ENCODE results near the gene INSIG1. TPM values are rescaled to one million over a fixed set of nuclear protein-coding genes. Genes with fewer than 3 reads are reported as not detected.

Gene INSIG1
- polyA plus RNA-seq, 1 of the 3 experiments (the other 2 are of a cell fraction), result 6.4 TPM

- CTCF ChIA-PET, result interaction anchor here (1.4 kb wide), 1 partner anchor 150 kb away, joined by 5 read pairs; no protein-coding TSS in a partner anchor
- POLR2A ChIA-PET, result no interaction called here
- Histone ChIP-seq H3K27ac (ENCODE audit: low read depth in 2 of 2, low read length in 1 of 2) (no peak overlapping the region), H3K27me3 (ENCODE audit: insufficient read depth) (peaks cover 29% of the 10 kb centered on the region), H3F3A (replicated peaks; ENCODE audit: insufficient read depth) (no peaks in the 10 kb centered on the region), H3K9ac (no peak overlapping the region), H3K9me3 (no peaks in the 10 kb centered on the region), H3K36me3 (replicated peaks in 1 of 2; ENCODE audit: control insufficient read depth in 1 of 2, insufficient read depth in 2 of 2, low read length in 1 of 2) (no peaks in the 10 kb centered on the region), H3K9me2 (no peaks in the 10 kb centered on the region), H3K4me3 (ENCODE audit: low read depth in 2 of 2, low read length in 1 of 2) (no peak overlapping the region), H2AFZ (ENCODE audit: low read depth) (no peak overlapping the region), H3K4me2 (no peak overlapping the region), H3K79me2 (ENCODE audit: insufficient read depth) (no peaks in the 10 kb centered on the region), H4K20me1 (ENCODE audit: insufficient read depth) (no peaks in the 10 kb centered on the region), H3K4me1 (ENCODE audit: control insufficient read depth in 1 of 2, insufficient read depth in 2 of 2, low read depth in 1 of 2, low read length in 1 of 2) (peaks cover 0 to 3% of the 10 kb centered on the region in 2 experiments; a peak in 1 of 4 replicates)
- DNase-seq, result no peak
- TF ChIP-seq SMC3 (IDR thresholded peaks at IDR 0.05; ENCODE audit: low read depth, low read length), result no peak
- TF ChIP-seq SIN3A (IDR thresholded peaks at IDR 0.05; ENCODE audit: borderline replicate concordance, low read depth, low read length), result no peak
- TF ChIP-seq, protein P1, sequence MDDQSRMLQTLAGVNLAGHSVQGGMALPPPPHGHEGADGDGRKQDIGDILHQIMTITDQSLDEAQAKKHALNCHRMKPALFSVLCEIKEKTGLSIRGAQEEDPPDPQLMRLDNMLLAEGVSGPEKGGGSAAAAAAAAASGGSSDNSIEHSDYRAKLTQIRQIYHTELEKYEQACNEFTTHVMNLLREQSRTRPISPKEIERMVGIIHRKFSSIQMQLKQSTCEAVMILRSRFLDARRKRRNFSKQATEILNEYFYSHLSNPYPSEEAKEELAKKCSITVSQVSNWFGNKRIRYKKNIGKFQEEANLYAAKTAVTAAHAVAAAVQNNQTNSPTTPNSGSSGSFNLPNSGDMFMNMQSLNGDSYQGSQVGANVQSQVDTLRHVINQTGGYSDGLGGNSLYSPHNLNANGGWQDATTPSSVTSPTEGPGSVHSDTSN (IDR thresholded peaks at IDR 0.05), result no peak
- TF ChIP-seq, protein P2, sequence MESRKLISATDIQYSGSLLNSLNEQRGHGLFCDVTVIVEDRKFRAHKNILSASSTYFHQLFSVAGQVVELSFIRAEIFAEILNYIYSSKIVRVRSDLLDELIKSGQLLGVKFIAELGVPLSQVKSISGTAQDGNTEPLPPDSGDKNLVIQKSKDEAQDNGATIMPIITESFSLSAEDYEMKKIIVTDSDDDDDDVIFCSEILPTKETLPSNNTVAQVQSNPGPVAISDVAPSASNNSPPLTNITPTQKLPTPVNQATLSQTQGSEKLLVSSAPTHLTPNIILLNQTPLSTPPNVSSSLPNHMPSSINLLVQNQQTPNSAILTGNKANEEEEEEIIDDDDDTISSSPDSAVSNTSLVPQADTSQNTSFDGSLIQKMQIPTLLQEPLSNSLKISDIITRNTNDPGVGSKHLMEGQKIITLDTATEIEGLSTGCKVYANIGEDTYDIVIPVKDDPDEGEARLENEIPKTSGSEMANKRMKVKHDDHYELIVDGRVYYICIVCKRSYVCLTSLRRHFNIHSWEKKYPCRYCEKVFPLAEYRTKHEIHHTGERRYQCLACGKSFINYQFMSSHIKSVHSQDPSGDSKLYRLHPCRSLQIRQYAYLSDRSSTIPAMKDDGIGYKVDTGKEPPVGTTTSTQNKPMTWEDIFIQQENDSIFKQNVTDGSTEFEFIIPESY (IDR thresholded peaks at IDR 0.05; ENCODE audit: borderline replicate concordance, low read depth), result no peak
- 56% methylated on average over 9 of the region's 9 CpGs for WGBS (ENCODE audit: low lambda C conversion rate)
Observed at GRCh38 chr7:155340721-155341120, 43.0 kb downstream of the INSIG1 start.

GRCh38 chr7:155341463-155341983, 43.8 kb downstream of the INSIG1 start:
- H3K4me3 ChIP-seq (ENCODE audit: low read depth in 2 of 2, low read length in 1 of 2), result no peak overlapping the region
- H3K4me2 ChIP-seq, result no peak overlapping the region
- POLR2A ChIA-PET, result no interaction called here
- H3K9me3 ChIP-seq, result no peaks in the 10 kb centered on the region
- no peaks in the 10 kb centered on the region for H3K36me3 ChIP-seq (replicated peaks in 1 of 2; ENCODE audit: control insufficient read depth in 1 of 2, insufficient read depth in 2 of 2, low read length in 1 of 2)
- H3K27me3 ChIP-seq (ENCODE audit: insufficient read depth), result peaks cover 29% of the 10 kb centered on the region
- H3K9ac ChIP-seq, result no peak overlapping the region
- H3K27ac ChIP-seq (ENCODE audit: low read depth in 2 of 2, low read length in 1 of 2), result no peak overlapping the region
- 12% methylated on average over 5 of the region's 5 CpGs for WGBS (ENCODE audit: low lambda C conversion rate)
- no peaks in the 10 kb centered on the region for H3K9me2 ChIP-seq
- H2AFZ ChIP-seq (ENCODE audit: low read depth), result no peak overlapping the region
- CTCF ChIA-PET, result interaction anchor here (1.2 to 4.8 kb wide), 4 partner anchors 10 to 152 kb away, joined by 3 to 176 read pairs (median 34); no protein-coding TSS in a partner anchor
- H4K20me1 ChIP-seq (ENCODE audit: insufficient read depth), result no peaks in the 10 kb centered on the region
- H3F3A ChIP-seq (replicated peaks; ENCODE audit: insufficient read depth), result no peaks in the 10 kb centered on the region
- no peak for DNase-seq
- no peaks in the 10 kb centered on the region for H3K79me2 ChIP-seq (ENCODE audit: insufficient read depth)
- peaks cover 0 to 3% of the 10 kb centered on the region in 2 experiments; a peak in 1 of 4 replicates for H3K4me1 ChIP-seq (ENCODE audit: control insufficient read depth in 1 of 2, insufficient read depth in 2 of 2, low read depth in 1 of 2, low read length in 1 of 2)
- TF ChIP-seq, protein P1 (IDR thresholded peaks at IDR 0.05), result no peak
- TF ChIP-seq, protein P3, sequence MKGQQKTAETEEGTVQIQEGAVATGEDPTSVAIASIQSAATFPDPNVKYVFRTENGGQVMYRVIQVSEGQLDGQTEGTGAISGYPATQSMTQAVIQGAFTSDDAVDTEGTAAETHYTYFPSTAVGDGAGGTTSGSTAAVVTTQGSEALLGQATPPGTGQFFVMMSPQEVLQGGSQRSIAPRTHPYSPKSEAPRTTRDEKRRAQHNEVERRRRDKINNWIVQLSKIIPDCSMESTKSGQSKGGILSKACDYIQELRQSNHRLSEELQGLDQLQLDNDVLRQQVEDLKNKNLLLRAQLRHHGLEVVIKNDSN (IDR thresholded peaks at IDR 0.05; ENCODE audit: borderline replicate concordance, low read depth), result no peak
- TF ChIP-seq CTCF (IDR thresholded peaks at IDR 0.05), result no peak
- TF ChIP-seq REST (IDR thresholded peaks at IDR 0.05; ENCODE audit: low read depth, low read length), result no peak
- no peak for TF ChIP-seq EP300 (IDR thresholded peaks at IDR 0.05; ENCODE audit: borderline replicate concordance in 1 of 2, low read depth in 1 of 2, low read length in 1 of 2)
- no peak for TF ChIP-seq FOXJ3 (CRISPR knock-in tag; IDR thresholded peaks at IDR 0.05)
- no peak for TF ChIP-seq GABPA (IDR thresholded peaks at IDR 0.05; ENCODE audit: low read depth)
- TF ChIP-seq FOSL2 (IDR thresholded peaks at IDR 0.05; ENCODE audit: borderline replicate concordance, low read depth), result no peak
- TF ChIP-seq, protein P4, sequence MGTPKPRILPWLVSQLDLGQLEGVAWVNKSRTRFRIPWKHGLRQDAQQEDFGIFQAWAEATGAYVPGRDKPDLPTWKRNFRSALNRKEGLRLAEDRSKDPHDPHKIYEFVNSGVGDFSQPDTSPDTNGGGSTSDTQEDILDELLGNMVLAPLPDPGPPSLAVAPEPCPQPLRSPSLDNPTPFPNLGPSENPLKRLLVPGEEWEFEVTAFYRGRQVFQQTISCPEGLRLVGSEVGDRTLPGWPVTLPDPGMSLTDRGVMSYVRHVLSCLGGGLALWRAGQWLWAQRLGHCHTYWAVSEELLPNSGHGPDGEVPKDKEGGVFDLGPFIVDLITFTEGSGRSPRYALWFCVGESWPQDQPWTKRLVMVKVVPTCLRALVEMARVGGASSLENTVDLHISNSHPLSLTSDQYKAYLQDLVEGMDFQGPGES (IDR thresholded peaks at IDR 0.05; ENCODE audit: low read depth, low read length), result no peak
- no peak for TF ChIP-seq NRF1 (IDR thresholded peaks at IDR 0.05; ENCODE audit: low read depth, low read length)
- TF ChIP-seq ELF1 (IDR thresholded peaks at IDR 0.05), result no peak

Data from SK-N-SH (cell line).